Activated T-helper 1 cell treated with anti-CD3 and anti-CD28 coated beads, Interleukin-2, amount 50 U/mL, for 16 hours (primary cell): Measurements from ENCODE around the gene CFAP46.
"Not testable (repeated sequence)": the region's sequence is repeated elsewhere in the genome, so short reads cannot be mapped to it uniquely, and the experiment has no call there.

Source experiments
- DNase-seq, 2 donors: peaks; one replicate each; pipeline ENCODE4 v3.0.0-alpha.2; 2020; ENCODE audit warnings: low read depth in 1 of 2, low spot score in 1 of 2

Gene CFAP46

GRCh38 chr10:132945125-132945893, 2.9 kb upstream of the CFAP46 start:
- DNase-seq, result no peak

- DNase-seq, result no peak
Observed at GRCh38 chr10:132944510-132944909, 2.1 kb upstream of the CFAP46 start.

- no peak for DNase-seq
Observed at GRCh38 chr10:132943791-132944404, 1.5 kb upstream of the CFAP46 start.

- DNase-seq, result no peak
Observed at GRCh38 chr10:132943058-132943790, 854 bp upstream of the CFAP46 start.

- DNase-seq, result no peak
Observed at GRCh38 chr10:132941640-132942051, 724 bp downstream of the CFAP46 start.

- DNase-seq, result no peak
Observed at GRCh38 chr10:132940791-132941465, 1.4 kb downstream of the CFAP46 start.

- no peak for DNase-seq
Observed at GRCh38 chr10:132939957-132940790, 2.2 kb downstream of the CFAP46 start.

GRCh38 chr10:132939378-132939955, 2.9 kb downstream of the CFAP46 start:
- no peak for DNase-seq

- DNase-seq, result no peak
Observed at GRCh38 chr10:132938472-132939339, 3.7 kb downstream of the CFAP46 start.

- DNase-seq, result no peak
Observed at GRCh38 chr10:132937861-132938260, 4.5 kb downstream of the CFAP46 start.

- no peak for DNase-seq
Observed at GRCh38 chr10:132934953-132935352, 7.4 kb downstream of the CFAP46 start.

- DNase-seq, result no peak
Observed at GRCh38 chr10:132933308-132934042, 8.9 kb downstream of the CFAP46 start.

GRCh38 chr10:132932461-132933307, 9.7 kb downstream of the CFAP46 start:
- no peak for DNase-seq

GRCh38 chr10:132931258-132932250, 10.8 kb downstream of the CFAP46 start:
- DNase-seq, result not testable (repeated sequence)

- not testable (repeated sequence) for DNase-seq
Observed at GRCh38 chr10:132930701-132931100, 11.7 kb downstream of the CFAP46 start.

- no peak for DNase-seq
Observed at GRCh38 chr10:132929953-132930548, 12.3 kb downstream of the CFAP46 start.
